Sciatic nerve (tissue), 2 donors: ENCODE data around the gene DNM2. TPM values are rescaled to one million over a fixed set of nuclear protein-coding genes. Genes with fewer than 3 reads are reported as not detected.
A peak's percentile ranks its signal among the peaks of the same experiment; 100 is the strongest.

Experiments
- ATAC-seq: fragments of 200-7000 bp; cut with Tn5 transposase; one replicate; pipeline ENCODE4 v1.9.1; 2020; ENCODE audit warnings: mild to moderate bottlenecking, moderate library complexity
- DNase-seq: peaks from one replicate; pipeline ENCODE4 v3.0.0-alpha.2; 2020; ENCODE audit warnings: low spot score
- intact Hi-C: fragments of 100-400 bp; cut with DNase I; formaldehyde crosslinking; loops from one replicate; pipeline ENCODE4 v1.14.2; 2022
- total RNA-seq: library from RNA; stranded (reverse); fragmentation: NEBNext Ultra II Directional; extraction: Animal tissue kit (Norgen Biotek cat#: 25700); gene quantifications from one replicate; pipeline ENCODE4 v1.2.1, GENCODE V29; 2021
- donor health status: DM: no; HTN: no; CAD: no.
- donor health status: DM: no; HTN: no; CAD: no.

The DNM2 gene
- total RNA-seq, 1 donor from 2014 or later: 136 TPM

DNA sequence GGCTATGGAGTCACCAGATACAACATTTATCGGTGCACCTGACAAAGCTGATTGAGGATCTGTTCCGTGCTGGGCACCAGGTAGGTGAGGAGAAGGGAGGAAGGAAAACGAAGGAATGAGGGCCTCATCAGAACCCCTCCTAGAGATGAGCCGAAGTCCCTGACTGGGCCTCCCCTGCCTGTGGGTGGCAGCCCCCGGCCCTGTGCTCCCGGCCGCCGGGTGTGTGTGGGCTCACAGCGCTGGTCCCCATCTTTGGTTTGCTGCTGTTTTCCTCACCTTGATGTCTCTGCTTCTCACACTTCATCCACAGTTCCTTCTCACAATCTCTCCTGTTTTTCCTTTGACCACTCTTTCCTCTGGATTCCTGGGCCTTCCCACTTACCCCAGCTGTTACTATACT is 85.4 kb downstream of the DNM2 start:
- ATAC-seq (no peak), DNase-seq (no peak)
- intact Hi-C loops: no loop called here

DNA sequence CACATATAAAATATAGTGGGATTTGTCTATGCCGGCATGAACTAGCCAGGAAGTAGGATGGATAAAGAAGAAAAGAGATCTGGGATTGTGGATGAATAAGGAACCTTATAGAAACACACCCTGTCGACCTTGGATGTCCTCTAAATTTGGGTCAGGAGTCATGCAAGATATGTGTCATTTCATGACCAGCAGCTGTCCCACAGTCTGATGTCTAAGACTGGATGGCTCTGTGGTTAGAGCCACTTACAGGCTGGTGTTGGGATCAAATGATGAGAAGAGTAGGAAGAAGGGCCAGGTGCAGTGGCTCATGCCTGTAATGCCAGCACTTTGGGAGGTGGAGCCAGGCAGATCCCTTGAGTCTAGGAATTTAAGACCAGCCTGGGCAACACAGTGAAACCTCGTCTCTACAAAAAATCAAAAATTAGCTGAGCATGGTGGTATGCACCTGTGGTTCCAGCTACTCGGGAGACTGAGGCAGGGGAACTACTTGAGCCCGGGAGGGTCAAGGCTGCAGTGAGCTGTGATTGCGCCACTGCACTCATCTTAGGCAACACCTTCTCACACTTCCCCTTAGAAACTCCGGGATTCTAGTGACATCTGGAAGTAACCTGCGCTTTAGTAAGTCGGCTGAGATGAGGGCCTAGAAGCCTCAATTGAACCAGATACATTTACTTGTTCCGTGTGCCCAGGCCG is 87.3 kb downstream of the DNM2 start:
- ATAC-seq: no peak
- DNase-seq: no peak
- intact Hi-C loops: no loop called here

DNA sequence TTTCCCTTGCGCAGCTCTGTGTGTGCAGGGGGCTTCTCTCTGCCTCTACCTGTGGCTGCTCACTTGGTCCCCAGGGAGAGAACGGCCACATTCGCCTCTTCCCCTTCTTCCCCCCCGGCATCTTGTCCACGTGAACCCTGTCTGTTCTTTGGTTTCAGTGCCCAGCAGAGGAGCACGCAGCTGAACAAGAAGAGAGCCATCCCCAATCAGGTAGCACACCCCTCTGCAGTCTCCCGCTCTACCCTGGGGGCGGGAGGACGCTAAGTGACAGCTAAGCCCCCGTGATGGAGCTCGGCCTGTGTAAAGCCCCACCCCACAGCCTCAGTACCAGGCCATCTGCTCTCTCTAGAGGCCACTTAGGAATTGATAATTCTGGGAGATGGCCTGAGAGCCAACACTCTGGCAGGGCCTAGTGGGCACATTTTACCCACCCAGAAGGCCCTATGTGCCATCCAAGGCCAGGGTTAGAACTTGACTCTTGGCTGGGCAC is 87.9 kb downstream of the DNM2 start:
- DNase-seq: no peak
- intact Hi-C loops: no loop called here

GRCh38 chr19:10808937-10809649 is 91.2 kb downstream of the DNM2 start:
- peak; percentile 24 for ATAC-seq
- no peak for DNase-seq
- intact Hi-C loops: no loop called here

More for the DNA sequence above, 87.9 kb downstream of the DNM2 start:
- no peak for ATAC-seq

DNA sequence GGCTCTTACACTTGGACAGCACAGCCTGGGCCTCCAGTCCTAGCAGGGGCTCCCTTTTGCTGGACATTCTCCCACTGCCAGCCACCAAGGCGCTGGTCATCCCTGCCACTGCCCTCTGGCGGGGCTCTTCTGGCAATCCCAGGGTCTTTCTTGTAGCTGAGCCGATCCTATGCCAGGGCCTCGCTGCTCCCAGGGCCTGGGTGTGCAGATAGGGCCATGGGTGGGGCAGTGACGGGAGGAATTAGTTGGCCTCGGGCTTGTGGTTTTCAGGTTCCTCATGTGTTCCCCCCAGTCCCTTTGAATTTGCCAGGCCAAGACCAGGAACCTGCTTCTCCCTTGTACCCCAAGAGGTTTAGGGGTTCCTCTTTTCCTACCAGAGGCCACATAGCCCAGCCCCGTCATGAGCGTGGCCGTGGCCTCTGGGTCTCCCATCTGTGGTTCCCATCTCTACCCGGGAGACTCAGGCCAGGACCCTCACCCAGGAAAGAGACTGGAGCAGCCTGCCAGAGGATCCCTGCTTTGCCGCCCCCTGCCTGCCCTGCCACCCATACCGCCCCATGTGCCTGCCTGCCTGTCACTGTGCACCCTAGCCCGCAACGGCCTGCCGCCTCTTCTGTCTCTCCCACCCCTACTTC is 91.9 kb downstream of the DNM2 start:
- intact Hi-C loops: no loop called here
- ATAC-seq: peak; percentile 9
- DNase-seq: no peak

GRCh38 chr19:10811391-10812111 is 93.7 kb downstream of the DNM2 start:
- ATAC-seq: no peak
- no peak for DNase-seq
- intact Hi-C loops: no loop called here

GRCh38 chr19:10812196-10812595 is 94.3 kb downstream of the DNM2 start:
- intact Hi-C loops: no loop called here
- DNase-seq (no peak), ATAC-seq (no peak)

DNA sequence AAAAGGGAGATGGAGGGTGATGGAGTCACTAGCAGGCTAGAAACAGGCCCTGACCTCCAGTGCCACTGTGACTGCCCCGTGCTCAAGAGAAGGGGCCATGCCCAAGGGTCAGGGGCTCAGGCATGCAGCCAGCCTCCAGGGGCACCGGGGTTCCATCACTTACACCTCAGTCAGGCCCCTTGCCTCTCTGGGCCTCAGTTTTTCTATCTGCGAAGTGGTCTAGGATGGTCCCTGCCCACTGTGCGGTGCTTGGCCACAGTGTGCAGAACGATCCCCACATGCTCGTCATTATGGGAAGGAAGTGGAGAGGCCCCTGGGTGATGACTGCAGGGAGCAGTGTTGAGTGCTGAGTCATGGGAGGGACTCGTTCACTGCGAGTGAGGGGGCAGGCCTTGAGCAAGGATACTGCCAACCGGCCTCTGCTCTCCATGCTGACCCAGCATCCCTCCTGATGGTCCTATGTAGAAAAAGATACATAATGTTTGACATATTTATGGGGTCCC is 95.1 kb downstream of the DNM2 start:
- intact Hi-C loops: no loop called here
- DNase-seq: no peak
- peak; percentile 54 for ATAC-seq

DNA sequence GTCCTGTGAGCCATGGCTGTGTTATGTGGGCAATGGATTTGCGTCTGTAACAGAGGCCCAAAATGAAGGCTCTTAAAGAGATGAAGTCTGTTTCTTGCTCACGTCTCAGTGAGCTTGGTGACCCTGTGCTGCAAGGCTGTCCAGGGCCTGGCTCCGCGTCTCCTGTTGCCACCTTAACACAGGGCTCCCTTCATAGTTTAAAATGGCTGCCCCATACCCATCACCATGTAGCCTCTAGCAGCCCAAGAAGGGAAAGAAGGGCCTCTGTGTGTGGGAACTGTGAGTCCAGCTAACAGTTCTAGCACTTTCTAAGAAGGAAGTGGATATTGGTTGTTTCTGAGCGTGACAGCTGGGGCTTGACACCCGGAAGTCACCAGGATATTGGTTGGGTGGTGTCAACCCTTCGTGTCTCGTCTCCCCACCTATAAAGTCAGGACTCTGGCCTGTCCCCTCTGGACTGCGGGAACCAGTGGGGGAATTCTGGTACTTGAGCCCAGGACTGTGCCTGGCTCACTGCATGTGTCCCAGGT is 97.2 kb downstream of the DNM2 start:
- DNase-seq (no peak), ATAC-seq (no peak)
- intact Hi-C loops: no loop called here

DNA sequence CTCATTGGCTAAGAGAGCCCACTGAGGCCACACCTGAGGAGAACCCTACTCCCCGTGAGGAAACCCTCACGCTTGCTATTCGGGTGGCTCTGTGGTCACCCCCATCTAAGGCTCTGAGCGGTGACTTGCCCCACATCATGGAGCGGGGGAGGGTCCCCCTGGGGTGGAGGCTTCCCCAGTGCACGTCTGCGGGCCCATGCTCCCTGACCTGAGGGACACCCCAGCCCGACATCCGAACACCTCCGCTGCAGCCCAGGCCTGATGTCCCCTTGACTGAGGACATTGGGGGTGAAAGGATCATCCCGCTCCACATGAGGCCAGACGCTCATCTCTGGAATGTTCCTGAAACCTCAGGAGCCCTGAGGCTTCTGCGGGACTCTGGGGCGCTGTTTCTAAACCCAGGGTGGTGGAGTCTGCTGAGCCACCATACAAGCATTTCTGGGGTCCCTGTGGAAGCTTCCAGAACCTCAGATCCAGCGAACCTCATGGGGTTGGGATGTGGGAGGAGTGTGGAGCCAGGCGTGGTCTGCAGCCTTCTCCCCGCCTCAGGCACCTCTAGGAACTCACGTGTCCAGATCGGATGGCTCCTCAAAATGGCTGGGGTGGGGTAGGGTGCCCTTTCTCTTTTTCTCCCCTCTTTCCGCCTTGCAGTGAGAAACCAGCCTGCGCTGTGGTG is 98.2 kb downstream of the DNM2 start:
- peak; percentile 33 for ATAC-seq
- DNase-seq: no peak
- intact Hi-C loops: no loop called here

GRCh38 chr19:10816691-10817090 is 98.8 kb downstream of the DNM2 start:
- ATAC-seq (peak; percentile 0), DNase-seq (no peak)
- intact Hi-C loops: no loop called here

DNA sequence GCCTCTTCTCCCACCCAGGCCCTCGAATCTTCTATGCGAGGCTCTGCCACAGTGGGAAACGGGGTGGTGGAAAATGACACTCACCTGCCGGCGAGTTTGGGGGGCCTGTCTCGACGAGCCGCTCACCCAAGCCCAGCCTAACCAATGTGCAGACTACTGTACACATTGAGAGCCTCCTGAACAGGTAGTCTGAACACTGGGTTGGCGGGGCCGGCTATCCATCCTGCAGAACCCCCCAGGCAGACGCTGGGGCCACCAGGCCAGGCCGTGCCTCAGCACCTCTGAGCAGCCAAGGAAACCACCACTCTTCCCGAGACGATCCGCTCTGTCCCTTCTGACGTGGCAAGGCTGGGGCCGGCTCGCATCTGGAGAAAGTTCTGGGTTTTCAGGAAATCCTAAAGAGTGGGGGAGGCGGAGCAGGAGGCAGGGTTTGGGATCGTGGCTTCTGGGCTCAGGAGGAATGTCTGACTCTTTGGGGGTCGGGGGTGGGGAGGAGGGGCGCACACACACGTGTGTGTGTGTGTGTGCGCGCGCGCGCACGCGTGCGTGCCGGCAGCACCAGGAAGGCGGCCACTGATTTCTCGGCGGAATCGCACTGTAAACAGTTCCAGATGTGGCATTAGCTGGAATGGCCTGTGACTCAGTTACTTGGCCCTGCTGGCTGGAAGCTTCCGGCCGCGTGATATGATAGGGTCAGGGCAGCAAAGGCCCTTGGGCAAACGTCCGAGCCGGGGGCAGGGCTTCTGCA is 99.6 kb downstream of the DNM2 start:
- ATAC-seq (peak; percentile 90), DNase-seq (peak; percentile 89)
- intact Hi-C loops: no loop called here

DNA sequence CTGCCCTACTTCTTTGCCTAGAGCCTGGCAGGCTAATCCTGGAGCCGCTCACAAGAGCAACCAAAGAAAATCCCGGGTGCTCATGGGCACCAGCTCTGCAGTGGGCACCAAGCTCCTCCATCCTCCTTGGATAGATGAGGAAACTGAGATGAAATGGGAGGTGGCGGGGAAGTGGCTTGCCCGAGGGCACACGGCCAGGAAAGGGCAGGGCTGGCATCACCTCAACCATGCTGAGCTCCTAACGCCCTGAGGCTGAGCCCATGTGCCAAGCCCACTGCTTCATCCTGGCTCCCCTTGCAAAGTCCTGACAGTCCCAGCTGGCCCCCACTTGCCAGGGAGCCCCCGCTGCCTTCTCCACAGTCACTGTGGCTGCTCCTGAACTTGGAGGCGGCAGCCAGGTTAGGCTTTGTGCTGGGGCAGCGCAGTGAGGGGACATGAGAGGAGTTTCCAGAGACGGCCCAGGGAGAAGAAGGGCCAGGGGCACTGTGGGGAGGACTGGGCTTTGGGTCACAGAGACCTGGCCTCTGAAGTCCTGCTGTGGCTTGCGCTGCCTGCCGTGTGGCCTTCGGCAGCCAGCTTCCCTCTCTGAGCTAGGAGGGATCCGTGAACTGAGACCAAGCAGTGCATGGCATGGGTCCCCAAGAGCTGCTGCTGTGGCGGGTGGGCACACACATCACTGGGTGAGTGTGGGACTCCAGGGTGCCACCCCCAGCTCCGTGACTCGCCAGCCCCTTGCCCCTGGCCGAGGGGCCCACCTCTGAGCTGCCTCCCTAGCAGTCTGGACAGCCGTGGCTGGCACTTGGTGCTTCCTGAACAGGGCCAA is 100.6 kb downstream of the DNM2 start:
- intact Hi-C loops: no loop called here
- ATAC-seq (no peak), DNase-seq (no peak)

DNA sequence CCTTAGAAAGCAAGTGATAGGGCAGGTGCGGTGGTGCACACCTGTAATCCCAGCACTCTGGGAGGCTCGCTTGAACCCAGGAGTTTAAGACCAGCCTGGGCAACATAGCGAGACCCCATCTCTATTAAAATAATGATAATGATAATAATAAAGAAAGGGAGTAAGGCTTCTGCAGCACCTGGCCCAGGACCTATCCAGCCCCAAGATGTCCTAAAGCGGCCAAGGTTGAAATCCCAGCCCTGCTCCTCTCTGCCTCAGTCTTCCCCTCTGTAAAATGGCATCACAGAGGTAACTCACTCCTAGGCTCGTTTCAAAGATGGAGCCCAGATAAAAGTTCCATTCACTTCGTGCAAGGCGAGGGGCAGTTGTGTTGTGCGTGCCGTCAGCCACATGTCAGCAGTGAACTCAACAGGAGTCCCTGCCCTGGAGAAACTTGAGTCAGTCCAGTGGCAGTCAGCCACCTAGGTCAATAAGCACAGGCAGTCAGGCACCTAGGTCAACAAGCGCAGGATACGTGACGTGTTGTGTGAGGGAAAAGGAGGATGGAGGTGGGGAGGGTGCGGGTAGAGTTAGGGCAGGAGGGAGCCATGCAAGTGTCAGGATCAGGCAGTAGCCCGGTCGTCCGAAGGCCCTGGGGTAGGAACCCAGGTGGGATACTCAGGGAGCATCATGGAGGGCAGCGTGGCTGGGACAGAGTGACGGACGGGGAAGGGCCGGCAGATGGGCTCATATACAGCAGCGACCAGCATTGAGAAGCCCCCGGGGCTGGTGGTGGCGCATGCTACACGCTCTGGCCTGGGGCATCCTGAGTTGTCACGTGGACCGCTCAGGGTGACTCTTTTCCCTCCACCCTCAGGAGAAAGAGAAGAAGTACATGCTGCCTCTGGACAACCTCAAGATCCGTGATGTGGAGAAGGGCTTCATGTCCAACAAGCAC is 101.5 kb downstream of the DNM2 start:
- intact Hi-C loops: no loop called here

GRCh38 chr19:10820173-10820572 is 102.3 kb downstream of the DNM2 start:
- intact Hi-C loops: no loop called here
- ATAC-seq: no peak
- no peak for DNase-seq

More for the DNA sequence above, 101.5 kb downstream of the DNM2 start:
- ATAC-seq: no peak
- DNase-seq: no peak

- ATAC-seq: no peak
- intact Hi-C loops: no loop called here
- no peak for DNase-seq
These were observed 105.8 kb downstream of the DNM2 start for GRCh38 chr19:10823690-10824089.
